CD4-positive, alpha-beta T cell treated with Interleukin-17A for 1 hour (primary cell): ENCODE measurements around the gene KIAA0825.
"Not testable (repeated sequence)": the region's sequence is repeated elsewhere in the genome, so short reads cannot be mapped to it uniquely, and the experiment has no call there.

ENCODE experiments used
- DNase-seq: peaks from one replicate; pipeline ENCODE4 v3.0.0-alpha.2; 2020

KIAA0825 gene

GRCh38 chr5:94228791-94229190 lies 389.6 kb downstream of the KIAA0825 start:
- DNase-seq = no peak

GRCh38 chr5:94223235-94223634 lies 395.2 kb downstream of the KIAA0825 start:
- DNase-seq = no peak

DNA sequence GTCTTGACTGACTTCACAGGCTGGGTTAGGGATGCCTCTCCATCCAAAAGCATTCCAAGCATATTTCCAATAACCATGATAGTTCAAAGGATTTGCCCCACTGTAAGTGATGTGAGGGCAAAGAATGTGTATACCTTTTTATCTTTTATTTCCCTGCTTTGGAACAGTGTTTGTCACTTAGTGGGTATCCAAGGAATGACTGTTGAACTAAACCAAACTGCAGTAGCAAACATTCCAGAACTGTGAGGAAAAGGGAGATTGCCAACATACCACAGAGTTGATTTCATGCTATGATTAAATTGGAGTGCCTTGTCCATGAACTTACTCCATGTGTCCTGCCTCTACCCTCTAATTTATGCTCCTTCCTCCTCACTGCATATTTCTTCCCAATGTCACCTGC lies 400.0 kb downstream of the KIAA0825 start:
- no peak for DNase-seq

DNA sequence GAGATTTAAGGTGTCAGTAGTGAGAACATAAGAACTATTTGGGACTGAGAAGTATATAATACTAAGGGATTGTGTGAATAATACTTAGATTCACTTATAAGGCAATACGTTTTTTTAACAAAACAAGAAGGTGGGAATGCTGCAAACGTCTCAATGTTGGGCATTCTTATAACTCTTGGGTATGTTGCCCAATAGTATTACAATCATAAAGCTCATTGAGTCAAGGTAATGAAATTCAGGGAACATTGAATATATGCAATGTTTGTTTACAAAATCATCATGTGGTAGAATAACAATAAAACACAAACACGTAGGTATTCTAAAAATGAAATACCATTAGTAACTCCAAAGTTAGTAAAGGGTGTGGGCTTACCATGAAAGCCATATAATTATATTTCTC lies 400.7 kb downstream of the KIAA0825 start:
- DNase-seq = no peak

DNA sequence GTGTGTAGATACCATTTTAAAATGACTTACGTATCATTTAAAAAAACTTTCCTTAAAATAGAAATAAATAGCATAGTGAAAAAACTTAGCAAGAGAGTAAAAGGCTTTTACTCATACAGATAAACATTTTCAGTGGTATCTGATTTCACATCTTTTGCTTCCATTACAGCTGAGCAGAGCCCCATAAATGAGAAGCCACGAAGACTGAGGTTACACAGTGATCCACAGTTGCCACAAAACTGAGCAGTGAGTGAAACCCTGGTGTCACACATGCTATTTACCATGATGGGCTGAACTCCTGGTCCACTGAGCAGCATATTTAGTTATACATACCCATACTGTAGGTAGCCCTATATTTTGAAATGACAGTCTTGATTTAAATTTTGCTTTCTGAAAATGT lies 401.2 kb downstream of the KIAA0825 start:
- DNase-seq = no peak

DNA sequence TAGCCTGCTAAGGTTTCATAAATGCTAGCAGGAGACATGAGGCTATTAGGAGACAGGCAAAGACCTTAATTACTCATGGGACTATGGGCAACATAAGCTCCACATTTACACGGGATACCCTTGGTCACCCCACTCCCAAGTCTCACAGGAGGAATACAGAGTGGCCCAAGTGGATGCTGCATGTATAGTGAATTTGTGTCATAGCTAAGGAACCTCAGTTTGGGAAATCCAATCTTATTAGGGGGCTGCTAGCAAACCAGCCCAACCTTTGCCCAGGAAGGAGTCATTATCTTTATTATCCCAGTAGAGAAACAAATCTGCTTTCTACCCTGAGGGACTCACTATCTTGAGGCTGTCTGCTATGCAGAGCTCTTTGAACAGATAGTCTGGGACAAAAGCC lies 405.9 kb downstream of the KIAA0825 start:
- DNase-seq = no peak

DNA sequence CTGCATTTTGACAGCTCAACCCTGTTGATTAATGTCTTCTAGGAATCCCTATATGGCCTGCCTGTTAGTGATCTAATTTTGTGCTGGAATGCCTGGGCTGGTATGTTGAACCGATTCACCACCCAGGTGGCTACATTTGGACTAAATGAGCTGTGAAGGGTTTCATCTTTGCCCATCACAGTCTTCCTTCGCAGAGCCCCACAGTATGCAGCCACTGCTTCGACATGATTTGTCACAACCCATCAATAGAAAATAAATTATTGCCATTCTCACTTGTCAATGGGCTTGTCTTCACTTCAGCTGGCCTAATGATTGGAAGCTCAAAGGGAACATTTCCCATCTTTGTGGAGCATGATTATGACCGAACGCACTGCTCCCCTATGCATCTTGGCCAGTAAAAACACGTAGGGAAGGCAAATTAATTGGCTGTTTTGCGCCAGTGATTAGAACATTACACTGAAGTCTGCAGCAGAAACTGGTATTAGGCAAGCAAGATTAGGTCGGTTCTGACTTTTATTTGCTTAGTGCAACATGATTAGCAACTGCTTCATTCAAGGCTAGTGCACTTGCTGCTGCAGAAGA lies 408.5 kb downstream of the KIAA0825 start:
- DNase-seq = no peak

DNA sequence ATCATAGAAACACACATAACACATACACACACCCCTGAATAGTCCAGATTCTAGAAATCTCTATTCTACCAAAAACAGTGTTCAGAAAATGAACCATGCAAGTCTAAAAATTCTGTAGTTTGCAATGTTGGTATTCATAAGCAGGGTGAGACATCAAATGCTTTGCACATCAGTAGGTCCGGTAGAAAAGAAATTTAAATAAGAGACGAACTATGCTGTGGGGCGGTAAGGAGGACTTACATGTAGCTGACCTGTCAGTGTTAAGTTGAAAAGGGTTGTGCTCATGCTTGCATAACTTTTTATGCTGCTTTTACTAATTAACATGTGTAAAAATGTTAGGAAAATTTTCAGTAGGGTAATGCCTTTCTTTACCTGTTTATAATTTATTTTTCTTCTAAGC lies 409.1 kb downstream of the KIAA0825 start:
- no peak for DNase-seq

GRCh38 chr5:94199566-94199965 lies 418.8 kb downstream of the KIAA0825 start:
- no peak for DNase-seq

GRCh38 chr5:94197970-94198369 lies 420.4 kb downstream of the KIAA0825 start:
- no peak for DNase-seq

DNA sequence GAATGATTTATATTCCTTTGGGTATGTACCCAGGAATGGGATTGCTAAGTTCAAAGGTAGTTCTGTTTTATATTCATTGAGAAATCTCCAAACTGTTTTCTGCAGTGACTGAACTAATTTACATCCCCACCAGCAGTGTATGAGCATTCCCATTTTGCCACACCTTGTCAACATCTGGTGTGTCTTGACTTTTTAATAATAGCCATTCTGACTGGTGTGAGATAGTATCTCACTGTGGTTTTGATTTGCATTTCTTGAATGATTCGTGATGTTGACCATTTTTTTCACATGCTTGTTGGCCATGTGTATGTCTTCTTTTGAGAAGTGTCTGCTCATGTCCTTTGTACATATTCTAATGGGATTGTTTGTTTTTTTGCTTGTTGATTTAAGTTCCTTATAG lies 421.5 kb downstream of the KIAA0825 start:
- DNase-seq = no peak

DNA sequence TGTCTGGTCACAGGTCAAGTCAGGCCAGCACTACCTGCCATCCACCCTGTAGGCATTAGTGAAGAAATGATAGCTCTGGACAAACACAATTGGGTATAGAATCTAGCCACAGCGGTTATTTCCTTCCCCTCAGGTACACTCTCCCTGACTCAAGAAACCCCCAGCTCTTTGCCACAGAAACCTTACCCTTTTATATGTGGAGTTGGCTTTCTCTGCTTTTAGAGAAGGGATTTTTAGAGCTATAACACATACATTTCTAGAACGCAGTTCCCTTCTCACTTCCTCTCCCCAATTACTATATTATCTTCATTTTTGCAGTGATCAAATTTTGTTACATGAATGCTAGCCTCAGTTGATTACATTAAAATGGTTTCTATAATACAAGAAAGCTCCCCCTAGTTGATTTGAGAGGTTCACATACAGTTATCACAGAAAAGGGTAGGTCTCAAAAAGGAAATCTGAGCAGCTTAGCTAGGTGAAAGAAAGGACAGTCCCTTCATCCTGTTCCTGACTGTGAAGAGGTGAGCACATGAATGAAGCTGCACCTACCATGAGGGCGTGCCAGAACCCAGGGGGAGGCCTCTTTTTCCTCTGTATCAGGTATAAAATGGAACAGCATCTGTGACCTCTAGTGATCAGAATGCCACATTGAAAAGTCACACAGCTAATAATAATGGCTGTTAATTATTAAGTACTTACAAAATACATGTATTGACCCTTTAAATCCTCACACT lies 425.6 kb downstream of the KIAA0825 start:
- DNase-seq = no peak

DNA sequence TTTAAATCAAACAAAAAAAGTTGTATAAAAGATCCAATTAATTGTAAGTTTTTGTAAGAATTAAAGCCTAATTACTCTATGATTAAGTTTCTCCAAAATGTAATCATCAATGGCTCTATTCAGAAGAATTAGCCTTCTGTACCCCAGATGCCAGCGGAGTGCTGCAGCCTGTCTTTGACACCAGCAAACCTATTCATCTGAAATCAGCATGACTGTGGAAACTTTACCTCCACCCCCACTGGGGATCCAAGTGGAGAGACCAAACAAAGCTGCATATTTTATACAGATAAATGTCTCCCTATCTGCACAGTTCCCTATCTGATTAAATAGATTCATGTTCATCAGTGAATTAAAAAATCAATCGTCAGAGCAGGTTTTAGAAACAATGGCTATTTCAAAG lies 426.8 kb downstream of the KIAA0825 start:
- DNase-seq = no peak

- no peak for DNase-seq
Observed at GRCh38 chr5:94188725-94189124, 429.7 kb downstream of the KIAA0825 start.

- no peak for DNase-seq
Observed at GRCh38 chr5:94184870-94185269, 433.5 kb downstream of the KIAA0825 start.

DNA sequence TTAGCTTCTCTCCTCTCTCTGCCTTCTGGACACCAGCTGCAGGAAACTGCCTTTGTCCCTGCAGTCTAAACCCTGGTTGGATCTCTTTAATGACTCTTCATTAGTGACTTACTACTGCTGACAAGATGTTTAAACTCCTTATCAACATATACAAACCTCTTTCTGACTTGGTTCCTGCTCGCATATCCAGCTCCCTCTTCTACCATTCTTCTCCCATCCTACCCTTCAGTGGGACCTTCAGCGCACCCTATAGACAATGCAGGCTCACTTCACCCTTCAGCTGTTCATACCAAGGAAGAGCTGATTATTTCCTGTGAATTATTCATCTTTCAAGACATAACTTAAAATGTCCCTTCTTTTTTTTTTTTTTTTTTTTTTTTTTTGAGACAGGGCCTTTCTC lies 436.5 kb downstream of the KIAA0825 start:
- DNase-seq = no peak

GRCh38 chr5:94180761-94181160 lies 437.6 kb downstream of the KIAA0825 start:
- no peak for DNase-seq

- no peak for DNase-seq
Observed at GRCh38 chr5:94175912-94176311, 442.5 kb downstream of the KIAA0825 start.

- no peak for DNase-seq
Observed at GRCh38 chr5:94174748-94175411, 443.5 kb downstream of the KIAA0825 start.

DNA sequence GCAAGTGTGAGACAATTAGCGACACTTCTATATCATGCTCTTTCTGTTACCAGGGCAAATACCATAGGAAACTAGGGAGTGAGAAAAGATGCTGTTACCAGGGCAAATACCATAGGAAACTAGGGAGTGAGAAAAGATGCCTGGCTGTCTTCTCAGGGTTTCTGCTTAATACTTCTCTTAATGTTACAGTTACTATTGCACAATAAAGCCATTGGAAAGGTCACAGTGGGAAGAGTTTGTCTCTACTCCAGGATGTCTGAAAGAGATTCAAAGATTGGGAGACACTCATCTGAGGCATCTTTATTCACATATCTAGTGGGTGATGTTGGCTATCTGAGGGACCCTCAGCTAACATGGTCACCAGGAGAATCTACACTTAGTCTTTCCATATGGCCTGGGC lies 445.3 kb downstream of the KIAA0825 start:
- no peak for DNase-seq

- not testable (repeated sequence) for DNase-seq
Observed at GRCh38 chr5:94171070-94171469, 447.3 kb downstream of the KIAA0825 start.

- DNase-seq = not testable (repeated sequence)
Observed at GRCh38 chr5:94170158-94170557, 448.2 kb downstream of the KIAA0825 start.

DNA sequence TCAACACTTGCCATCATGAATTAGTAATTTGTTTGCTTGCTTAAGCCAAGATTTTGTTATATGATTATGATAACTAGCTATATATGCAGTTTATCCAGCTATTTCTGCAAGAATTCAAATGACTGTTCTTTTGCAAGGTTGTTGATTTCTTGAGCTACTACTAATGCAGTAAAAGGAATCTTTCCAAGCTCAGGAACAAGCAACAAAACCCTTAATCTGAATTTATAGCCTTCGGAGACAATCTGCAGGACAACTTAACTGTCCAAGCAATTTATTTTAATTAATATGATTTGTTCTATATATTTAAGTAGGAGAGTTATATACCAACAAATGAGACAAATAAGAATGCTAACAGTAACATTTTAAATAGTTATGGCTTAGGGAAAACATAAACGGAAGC lies 450.3 kb downstream of the KIAA0825 start:
- no peak for DNase-seq

DNA sequence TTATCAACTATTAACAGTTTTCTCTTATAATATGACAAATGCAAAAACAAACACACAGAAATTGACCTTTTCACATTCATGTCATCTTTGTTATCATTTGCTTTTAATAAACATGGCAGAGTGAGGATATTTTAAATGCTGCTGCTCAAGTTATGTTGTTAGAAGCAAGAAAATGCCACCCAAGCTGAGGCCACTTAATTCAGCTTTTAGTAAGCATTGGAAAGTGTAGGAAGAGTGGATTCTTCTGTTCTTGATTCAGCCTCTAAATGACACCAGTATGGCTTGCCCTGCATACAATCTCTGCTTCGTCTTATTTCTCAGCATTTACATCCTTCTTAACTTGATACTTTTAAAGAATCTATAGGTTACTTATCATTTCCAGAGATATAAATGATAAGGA lies 456.6 kb downstream of the KIAA0825 start:
- no peak for DNase-seq
